CD4-positive, alpha-beta T cell treated with Interleukin-15 for 1 hour (primary cell): Measurements from ENCODE around the gene TMEM41B.
A peak's percentile ranks its signal among the peaks of the same experiment; 100 is the strongest.
"Not testable (repeated sequence)": the region's sequence is repeated elsewhere in the genome, so short reads cannot be mapped to it uniquely, and the experiment has no call there.

Experiments used
- DNase-seq: peaks from one replicate; pipeline ENCODE4 v3.0.0-alpha.2; 2020

TMEM41B gene, protein sequence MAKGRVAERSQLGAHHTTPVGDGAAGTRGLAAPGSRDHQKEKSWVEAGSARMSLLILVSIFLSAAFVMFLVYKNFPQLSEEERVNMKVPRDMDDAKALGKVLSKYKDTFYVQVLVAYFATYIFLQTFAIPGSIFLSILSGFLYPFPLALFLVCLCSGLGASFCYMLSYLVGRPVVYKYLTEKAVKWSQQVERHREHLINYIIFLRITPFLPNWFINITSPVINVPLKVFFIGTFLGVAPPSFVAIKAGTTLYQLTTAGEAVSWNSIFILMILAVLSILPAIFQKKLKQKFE

DNA sequence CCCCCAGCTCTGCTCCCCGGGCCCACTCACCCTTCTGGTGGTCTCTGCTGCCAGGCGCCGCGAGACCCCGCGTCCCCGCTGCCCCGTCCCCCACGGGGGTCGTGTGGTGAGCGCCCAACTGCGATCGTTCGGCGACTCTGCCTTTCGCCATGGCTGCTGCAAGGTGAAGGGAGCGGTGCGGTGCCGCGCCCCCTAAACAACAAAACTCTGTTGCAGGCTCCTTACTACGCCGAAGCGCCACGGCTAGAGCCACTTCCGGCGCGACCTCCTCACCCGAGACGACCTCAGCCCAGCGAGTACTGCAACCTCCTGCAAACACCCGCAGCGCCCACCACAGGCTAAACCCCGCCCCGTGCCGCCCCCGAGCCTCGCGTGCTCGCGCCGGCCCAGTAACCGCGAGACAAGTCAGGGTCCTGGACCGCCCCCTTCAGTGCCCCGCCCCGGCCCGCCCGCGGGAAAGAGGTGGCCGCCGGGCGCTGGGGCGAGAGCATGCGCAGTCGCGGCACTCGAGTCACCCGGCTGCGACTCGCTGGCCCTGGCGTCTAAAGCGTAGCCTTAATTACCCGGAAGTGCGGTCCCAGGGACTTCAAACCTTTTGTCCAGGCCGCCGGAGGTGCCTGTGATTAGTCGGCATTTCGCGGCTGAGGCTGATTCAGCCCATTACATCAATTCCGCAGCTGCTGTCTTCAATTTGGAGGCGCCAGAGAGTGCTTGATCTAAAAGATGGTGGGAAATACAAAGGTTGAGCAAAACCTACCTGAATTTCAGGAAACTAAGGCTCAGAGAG, at the start of gene TMEM41B:
TSS of gene TMEM41B (minus strand) at position 303 of the 787 bp plus-strand sequence. CDS start at position 151, 152 bp downstream.
- peak; percentile 99 for DNase-seq

DNA sequence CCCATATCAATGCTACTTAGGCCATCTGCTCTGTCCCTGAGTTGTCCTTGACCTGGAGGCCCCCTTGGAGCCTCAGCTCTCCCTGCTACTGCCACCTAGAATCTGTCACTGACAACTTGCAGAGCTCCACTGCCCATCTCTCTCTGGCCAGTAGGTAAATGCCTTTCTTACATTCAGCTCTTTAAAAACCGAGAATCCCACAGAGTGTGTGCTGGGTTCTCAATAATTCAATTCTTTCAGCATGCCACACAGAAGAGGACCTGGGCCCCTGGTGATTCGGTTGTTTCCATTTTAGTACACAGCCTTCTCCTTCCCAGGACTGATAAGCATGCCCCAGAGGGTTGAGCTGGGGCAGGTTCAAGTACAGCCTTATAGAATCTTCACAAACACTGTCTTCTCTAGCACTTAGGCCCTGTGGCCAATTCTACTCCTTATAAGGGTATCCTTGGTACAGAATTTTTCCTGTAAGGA, 48.0 kb upstream of the TMEM41B start:
- DNase-seq, result no peak

DNA sequence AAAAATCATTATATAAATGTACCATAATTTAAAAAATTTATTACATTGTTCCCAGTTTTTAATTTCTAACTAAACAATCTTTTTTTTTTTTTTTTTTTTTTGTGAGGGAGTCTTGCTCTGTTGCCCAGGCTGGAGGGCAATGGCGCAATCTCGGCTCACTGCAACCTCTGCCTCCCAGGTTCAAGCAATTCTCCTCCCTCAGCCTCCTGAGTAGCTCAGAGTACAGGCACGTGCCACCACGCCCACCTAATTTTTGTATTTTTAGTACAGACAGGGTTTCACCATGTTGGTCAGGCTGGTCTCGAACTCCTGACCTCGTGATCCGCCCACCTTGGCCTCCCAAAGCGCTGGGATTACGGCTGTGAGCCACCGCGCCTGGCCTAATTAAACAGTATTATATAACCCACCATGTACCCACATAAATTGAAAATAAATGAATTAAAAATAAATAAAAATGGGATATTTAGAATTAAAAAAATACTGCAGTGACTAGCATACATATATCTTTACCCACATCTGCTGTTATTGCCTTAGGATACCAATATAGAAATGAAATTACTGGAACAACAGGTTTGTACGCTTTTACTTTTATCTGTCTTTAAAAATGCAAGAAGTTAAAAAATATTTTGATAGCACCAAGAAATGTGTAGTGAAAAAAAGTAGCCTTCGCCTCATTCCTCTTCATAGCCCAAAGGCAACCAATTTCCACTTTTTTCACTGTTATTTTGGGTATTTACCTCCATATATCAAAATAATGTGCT, 46.6 kb upstream of the TMEM41B start:
- DNase-seq, result not testable (repeated sequence)

DNA sequence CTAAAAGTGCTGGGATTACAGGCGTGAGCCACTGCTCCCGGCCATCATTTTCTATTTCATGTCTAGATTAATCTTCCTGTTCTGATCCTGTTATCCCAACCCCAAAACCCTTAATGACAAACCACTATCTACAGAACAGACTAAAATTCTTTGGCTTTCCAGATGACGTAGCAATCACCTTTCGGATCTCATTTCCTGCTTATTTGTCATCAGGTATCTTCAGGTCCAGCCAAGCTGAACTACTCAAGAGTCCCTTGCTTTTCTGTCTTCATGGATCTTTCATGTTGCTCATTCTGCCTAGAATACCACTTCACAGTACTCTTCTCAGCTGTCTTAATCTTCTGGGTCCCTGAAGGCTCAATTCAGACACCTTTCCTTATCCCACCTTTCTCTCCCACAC, 42.6 kb upstream of the TMEM41B start:
- DNase-seq, result no peak

DNA sequence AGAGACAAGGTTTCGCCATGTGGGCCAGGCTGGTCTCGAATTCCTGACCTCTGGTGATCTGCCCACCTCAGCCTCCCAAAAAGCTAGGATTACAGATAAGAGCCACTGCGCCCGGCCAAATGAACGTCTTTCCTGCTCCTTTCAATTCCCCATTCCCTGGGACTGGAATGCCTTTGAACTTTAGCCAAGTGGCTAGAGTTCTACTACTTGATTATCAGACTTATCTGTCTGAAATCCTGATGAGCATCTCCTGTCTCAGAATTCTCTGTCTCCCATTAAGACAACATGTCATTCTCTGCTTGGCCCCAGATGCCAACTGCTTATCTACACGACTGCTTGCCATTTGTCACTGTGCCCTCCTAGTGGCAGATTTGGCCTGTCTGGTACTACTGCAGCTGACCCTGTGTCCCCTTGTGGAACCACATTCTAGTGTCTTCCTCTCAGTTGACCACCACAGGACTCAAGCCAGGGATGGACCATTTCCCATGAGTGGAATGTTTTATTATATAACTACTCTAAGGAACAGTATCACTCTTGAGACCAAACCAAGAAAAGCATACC, 37.0 kb upstream of the TMEM41B start:
- DNase-seq, result no peak

DNA sequence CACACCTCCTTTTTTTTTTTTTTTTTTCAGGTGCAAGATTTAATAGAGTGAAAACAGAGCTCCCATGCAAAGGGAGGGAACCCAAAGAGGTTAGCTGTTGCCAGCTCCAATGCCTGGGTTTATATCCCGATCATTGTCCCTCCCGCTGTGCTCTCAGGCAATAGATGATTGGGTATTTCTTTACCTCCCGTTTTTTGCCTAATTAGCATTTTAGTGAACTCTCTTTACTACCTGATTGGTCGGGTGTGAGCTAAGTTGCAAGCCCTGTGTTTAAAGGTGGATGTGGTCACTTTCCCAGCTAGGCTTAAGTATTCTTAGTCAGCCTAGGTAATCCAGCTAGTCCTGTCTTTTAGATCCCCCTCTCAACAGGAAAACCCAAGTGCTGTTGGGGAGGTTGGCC, 33.4 kb upstream of the TMEM41B start:
- DNase-seq, result not testable (repeated sequence)

DNA sequence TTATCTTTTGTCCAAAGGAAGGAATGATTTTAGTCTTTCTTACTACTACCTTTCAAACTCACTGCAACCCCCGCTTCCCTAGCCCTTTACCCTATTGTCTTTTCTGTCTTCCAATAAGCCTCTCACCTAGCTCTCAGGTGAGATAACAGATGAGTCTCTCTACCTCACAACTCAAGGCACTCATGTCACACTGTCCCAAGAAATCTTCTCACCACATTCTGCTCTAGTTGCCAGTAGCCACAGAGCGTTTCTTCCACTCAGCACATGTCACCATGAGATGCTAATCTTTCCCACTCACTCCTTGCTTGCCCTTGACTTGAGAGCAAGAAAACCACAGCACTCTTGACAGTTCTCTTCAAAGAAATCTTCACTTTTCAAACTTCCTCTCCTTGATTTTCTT, 32.7 kb upstream of the TMEM41B start:
- DNase-seq, result no peak

DNA sequence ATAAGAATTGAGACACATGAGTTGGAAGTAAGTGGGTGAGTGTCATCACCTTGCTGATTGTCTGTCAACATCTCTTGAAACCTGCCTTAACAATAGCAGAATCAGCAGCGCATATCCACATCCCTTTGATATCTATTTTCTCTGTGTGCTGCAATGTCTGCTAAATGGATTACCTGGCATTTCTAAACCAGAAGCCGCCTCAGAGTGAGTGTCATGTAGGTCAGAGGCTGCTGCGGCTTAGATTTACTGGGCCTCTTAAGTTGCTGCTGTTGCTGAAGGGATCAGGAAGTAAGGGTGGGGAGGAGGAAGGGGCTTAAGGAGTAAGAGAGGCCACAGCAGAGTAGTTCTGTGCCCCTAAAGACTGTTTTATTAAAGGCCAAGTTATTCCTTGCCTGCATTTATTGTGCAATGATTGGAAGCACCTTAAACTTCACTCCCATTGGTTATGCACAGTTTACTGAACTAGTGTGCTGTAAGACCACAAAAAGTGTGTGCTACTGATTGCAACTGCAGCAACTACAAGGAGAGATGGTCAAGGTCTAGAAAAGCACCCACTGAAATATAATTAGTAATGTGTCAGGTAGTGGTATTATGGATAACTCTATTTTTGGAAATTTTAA, 29.8 kb upstream of the TMEM41B start:
- DNase-seq, result no peak

DNA sequence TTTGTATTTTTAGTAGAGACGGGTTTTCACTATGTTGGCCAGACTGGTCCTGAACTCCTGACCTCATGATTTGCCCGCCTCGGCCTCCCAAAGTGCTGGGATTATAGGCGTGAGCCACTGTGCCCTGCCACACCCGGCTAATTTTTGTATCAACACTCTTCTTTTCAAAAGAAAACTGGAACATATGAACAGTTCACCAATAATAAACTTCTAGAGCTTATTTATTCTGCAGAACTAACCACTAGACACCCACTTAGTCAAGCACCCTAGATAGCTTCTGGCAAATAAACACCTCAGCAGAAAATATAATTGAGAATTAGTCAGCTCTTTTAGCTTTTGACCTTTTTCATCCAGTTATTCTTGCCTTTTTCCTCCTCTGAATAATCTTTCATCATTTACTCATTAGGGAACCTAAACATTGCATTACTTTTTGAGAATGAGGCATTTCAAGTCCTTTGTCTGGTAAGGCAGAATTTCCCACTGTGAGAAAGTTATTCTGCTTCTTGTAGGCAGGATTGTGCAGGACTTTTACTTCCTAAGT, 27.3 kb upstream of the TMEM41B start:
- DNase-seq, result no peak

DNA sequence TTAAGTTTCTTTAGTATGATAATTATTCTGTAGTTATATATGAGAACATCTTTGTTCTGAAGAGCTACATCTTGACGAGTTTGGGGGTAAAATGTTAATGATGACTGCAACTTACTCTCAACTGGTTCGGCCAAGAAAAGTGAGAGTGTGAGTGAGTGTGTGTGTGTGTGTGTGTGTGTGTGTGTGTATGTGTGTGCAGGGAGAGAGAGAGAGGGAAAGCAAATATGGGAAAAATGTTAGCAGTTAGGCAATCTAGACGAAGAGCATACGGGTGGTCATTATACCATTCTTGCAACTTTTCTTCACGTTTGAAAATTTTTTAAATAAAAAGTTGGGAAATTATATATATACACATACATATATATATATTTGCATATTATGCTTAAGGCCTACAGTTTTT, 18.3 kb upstream of the TMEM41B start:
- DNase-seq, result no peak

DNA sequence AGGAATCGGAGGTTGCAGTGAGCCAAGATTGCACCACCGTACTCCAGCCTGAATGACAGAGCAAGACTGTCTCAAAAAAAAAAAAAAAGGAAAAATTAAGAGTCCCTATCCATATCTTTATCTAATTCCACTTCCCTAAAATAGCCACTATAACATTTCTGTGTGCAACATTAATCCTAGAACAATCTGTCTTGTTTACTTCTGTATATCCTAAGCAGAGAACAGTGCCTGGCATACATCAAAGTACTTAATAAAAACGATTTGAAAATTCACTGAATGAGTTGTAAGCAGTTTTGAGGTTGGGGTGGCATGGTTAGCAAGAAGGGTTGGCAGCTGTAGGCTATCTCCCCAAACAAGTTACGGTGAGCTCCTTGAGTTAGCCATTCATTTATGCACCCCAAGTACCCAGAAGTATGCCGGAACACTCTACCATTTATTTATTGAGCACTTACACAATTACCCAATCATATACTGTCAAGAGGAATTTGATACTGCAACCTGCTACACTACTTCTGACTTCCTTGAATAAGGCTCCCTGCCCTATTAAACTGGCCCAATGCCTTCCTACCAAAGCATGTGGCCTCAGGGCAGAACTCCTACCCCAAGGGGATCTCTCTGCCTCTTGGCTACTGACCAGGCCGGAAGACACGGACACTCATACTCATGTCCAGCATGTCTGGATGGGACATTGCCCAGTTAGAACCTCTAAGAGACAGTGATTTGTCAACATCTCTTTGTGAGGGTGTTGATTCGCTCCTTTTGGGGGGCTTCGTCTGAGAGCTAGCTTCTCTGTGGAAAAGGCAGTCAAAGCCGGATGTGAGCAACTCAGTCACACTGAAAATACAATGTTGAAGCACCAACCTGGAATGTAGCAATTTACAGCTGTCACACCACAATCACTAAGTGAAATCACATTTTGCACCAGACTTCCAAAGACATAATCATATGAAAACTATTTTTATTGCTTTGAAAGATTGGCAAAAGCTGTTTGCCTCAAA, 16.3 kb upstream of the TMEM41B start:
- DNase-seq, result no peak

DNA sequence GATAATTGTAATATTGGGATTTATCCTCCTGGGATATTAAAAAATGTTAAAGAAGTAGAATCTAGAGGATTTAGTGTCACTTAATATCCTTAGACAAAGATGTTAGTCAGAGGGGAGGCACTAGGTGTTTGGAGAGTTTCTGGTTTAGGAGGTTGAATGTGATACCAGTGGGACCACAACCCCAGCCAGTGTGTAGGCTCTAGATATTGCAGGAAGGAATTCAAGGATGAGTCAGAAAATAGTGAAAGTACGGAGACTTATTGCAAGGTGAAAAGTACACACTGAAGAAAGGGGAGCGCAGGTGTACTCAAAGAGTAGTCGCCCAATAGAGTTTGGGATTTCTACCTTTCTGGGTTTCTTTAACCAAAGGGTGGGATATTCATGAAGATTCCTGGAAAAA, 5.7 kb upstream of the TMEM41B start:
- DNase-seq, result no peak

DNA sequence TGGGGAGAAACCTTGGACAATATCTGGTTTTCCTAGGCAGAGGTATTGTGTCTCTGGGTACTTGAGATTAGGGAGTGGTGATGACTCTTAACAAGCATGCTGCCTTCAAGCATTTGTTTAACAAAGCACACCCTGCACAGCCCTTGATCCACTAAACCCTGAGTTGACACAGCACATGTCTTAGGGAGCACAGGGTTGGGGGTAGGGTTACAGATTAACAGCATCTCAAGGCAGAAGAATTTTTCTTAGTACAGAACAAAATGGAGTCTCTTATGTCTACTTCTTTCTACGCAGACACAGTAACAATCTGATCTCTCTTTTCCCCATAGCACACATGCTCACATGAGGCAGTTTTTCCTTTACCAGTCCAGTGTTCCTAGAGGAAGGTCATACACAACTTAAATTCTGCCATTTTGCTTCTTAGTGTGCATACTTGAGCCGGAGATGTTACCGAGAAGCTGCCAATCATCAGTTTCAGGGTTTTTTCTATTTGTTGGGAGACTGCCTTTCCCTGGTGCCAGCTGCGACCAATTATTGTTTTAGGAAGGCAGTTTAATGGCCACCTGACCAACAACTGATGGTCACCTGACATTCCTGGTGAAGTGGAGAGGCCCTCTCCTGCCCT, 5.1 kb upstream of the TMEM41B start:
- DNase-seq, result not testable (repeated sequence)

DNA sequence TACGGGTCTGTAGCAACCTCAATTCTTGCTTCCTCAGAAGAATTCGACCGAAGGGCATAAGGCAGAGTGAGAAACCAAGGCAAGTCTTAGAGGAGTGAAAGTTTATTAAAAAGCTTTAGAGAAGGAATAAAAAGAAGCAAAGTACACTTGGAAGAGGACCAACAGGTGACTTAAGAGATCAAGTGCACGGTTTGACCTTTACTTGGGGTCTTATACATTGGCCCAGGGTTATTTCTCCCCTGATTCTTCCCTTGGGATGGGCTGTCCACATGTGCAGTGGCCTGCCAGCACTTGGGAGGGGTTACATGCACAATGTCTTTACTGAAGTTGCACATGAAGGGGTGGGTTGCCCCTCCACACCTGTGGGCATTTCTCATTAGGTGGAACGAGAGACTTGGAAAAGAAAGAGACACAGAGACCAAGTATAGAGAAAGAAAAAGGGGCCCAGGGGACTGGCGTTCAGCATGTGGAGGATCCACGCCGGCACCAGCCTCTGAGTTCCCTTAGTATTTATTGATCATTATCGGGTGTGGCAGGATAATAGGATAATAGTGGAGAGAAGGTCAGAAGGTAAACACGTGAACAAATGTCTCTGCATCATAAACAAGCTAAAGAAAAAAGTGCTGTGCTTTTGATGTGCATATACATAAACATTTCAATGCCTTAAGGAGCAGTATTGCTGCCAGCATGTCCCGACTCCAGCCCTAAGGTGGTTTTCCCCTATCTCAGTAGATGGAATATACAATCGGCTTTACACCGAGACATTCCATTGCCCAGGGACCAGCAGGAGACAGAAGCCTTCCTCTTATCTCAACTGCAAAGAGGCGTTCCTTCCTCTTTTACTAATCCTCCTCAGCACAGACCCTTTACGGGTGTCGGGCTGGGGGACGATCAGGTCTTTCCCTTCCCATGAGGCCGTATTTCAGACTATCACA, 4.3 kb upstream of the TMEM41B start:
- not testable (repeated sequence) for DNase-seq

DNA sequence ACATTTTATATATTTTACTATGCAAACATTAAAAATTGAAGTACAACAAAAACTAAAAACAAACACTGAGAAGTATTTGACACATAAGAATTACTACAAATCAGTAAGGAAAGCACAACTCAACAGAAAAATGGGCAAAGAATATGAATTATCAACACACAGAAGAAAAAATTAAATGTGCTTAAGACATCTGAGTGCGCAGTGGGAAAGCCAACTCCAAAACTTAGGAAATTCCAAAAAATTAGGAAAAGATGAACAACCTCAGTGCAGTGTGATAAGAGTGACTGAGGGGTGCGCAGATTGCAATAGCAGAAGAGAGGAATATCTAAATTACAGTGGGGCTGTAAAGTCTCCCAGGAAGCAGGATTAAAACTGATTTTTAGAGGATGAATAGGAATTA, 1.9 kb upstream of the TMEM41B start:
- DNase-seq, result no peak

DNA sequence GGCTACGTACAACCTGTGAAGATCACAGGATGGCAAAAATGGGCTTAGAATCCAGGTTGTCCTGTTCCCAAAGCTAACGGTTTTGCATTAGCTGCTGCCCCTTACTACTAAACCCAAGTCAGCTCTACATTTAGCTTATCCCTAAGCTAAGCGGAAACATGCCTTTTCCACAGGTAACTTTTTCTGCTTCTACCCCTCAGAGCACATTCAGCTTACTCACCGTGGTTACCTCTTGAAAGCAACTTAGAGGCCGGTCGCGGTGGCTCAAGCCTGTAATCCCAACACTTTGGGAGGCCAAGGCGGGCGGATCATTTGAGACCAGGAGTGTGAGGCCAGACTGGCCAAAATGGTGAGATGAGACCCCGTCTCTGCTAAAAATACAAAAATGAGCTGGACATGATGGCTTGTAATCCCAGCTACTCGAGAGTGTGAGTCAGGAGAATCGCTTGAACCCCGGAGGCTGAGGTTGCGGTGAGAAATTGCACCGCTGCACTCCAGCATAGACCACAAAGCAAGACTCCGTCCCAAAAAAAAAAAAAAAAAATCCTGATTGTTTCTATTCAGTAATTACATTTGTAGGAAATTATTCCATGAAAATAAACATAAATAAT, 790 bp upstream of the TMEM41B start:
- DNase-seq, result no peak

DNA sequence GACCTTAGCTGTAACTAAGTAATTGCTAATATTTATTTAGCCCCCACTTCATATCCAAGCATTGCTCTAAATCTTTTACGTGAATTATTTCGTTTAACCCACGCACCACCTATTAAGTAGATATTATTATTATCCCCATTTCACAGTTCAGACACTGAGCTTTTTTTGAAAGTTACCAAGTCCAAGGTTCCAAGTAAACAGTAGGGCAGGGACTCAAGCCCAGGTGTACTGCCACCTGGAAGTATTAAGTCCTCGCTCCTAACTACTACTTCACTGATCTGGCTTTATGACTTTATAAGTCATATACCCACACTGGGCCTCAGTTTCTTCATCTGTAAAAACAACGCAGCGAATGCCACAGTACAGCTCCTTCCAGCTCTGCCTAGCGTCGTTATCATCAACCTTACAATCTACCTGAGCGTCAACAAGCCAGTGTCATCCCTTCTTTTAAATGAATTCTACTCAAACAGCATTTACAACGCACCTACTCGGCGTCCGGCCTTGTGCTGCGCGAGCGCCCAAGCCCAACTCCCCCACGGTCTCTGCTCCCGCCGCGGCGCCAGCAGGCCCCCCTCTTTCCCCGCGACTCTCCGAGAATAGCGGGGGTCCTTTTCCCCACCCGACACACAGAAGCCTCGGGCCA, 624 bp downstream of the TMEM41B start:
- no peak for DNase-seq

DNA sequence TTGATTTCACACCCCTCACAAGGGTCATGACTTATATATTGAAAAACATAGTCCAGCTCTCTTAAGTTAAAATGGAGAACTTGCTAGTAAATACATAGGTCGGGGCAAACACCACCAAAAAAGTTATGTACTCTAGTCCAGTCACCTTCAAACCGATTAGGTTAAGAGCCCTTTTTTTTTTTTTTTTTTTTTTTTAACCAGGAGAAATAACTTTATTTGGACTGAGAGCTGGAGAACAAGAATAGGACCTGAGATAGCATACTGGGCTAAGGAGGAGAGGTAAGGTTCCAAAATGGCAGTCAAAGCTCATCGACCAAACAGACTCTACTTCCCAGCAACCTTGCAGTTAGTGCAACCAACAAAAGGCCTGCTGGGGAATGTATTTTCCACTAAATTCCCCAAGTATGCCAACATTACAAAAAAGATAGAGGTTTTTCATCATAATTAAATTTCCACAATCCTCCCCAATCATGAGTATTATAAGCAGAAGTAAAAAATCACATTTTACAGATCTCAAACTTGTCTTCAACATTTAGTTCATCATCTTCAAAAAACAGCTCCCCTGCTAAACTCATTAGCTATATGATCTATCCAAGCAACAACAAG, 3.8 kb downstream of the TMEM41B start:
- no peak for DNase-seq
